Left renal pelvis (tissue), 4 donors: ENCODE results near the gene NCOA5. TPM values are rescaled to one million over a fixed set of nuclear protein-coding genes. Genes with fewer than 3 reads are reported as not detected.

Experiments used
- DNase-seq, 4 donors: peaks; one replicate each; pipeline ENCODE4 v3.0.0-alpha.2; 2013; ENCODE audit warnings: low read depth in 4 of 4, low spot score in 3 of 4
- polyA plus RNA-seq, 4 donors: library from polyadenylated mRNA; unstranded; fragments of 120-200 nt; gene quantifications; one replicate each; pipeline ENCODE4 v1.2.1, GENCODE V29; 2013; ENCODE audit not compliant: insufficient read length in 4 of 4

Gene NCOA5
- polyA plus RNA-seq, result 10 to 100 TPM; 47.0 to 59.8 (median 58.5) TPM

DNA sequence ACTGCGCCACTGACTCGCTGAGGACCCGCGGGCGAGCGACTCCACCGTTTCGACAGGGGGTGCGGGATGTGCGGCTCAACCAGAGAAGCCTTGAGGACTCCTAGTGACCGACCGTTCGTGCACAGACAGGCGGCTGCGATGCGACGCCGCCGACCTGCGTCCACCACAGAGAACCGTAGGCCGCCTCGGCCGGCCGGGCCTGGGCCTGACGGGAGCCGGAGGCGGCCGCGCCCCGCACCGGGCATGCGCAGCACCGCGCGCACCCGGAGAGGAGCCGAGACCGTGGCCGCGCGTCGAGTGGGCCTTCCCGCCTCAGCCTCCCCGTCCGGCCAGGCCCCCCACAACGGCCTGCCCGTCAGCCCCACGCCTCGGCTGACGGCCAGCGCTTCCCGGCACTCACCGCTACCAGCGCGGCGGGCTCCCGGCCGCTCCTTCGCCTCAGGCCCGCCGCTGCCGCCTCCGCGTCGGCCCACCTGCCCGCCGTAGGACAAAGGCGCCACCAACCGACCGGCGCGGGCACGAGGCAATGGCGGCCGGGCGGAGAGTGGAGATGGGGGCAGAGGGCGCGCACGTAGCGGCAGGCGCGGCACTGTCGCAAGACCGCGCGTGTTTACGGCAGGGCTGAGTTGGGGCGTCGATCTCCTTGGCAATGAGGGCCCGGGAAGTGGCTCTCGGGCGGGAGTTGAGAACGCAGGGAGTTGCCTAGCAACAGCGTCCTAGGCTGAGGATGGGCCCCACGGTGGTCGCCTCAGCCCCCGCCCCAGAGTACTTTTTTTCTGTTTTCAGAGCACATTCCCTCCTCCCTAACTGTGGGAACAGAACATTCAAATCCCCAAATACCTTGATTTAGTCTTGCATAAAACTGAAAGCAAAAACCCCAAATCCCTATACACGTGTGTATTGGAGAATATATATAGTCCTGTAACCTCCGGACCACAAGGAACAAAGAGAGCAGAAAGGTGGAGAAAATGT lies at the start of gene NCOA5:
Gene NCOA5 (minus strand): TSS at position 546 of the 972 bp plus-strand sequence. CDS start 10,538 bp downstream, outside the sequence.
- peak; percentile 87 to 89 (median 88) for DNase-seq

DNA sequence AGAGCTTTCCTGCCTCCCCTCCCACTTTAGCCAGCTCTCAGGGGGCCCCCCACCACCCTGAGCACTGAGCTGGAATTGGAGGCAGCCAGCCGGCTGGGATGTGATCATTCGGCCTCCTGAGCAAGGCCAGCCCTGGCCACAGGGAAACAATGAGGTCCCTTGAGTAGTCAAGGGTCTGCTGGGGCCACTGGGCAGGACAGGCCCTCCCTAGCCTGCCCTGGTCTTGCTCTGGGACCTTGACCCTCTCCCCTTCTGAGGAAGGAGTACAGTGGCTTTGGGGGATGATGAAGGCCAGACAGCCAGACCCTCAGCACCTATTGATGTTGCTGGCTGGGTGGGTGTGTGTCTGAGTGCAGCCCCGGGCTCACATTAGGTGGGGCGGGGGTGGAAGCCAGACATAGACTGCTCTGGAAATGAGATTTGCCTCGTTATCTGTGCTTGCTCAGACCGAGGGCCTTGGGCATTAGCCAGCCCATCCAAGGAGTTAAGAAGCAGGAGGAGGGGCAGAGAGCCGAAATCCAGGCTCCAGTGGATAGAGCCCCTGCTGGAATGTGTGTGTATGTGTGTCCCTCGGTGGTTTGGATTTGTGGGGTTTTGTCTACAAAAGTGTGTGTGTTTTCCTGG lies 49.6 kb upstream of the NCOA5 start:
- DNase-seq, result no peak

DNA sequence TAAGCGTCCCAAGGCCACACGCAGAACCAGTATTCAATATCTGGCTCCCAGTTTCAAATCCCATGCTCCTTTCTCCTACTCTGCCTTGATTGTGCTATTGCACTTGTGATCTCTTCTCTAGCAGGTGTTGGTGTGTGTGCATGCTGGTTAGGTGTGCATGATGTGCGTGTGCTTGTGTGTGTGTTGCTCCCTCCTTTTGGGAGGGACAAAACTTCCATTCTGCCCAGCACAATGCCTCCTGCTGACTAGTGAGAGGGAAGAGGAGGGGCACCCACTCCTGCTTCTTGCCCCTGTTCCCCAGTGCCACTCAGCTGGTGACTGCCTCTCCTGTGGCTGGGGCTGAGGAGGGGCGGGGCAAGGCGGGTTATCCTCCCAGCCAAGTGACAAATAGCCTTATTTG lies 48.1 kb upstream of the NCOA5 start:
- DNase-seq, result no peak

DNA sequence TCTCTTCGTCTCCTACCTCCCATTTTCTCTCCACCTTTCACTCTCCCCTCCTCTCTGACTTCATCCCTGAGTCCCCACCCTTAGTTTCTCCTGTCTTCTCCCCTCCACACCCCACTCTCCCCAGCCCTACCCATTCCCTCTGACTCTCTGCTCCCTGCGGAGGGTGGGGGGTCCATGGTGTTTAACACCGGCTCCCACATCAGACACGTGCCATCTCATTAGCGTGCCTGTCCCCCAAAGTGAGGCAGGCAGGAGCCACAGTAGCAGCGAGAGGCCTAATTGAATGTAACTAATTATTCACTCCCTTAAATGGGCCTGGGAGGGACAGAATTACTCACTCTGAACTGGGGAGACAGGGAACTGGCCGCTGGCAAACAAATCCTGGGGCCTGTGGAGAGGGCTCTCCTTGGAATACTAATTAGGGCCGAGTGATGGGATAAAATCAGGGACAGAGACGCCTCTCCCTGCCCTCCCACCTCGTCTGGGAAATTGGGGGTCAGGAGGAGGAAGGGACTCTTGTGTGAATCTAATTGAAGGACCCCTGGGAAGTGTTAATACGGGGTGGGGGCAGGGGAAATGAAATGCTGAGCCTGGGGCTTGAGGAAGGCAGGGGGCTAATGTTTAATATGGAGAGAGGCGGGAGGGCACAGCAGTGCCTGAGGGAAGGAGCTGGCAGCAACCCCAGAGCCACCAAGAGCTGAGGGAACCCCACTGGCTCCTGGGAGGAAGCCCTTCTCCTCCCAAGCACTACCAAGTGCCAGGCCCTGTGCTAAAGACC lies 46.3 kb upstream of the NCOA5 start:
- DNase-seq, result no peak

DNA sequence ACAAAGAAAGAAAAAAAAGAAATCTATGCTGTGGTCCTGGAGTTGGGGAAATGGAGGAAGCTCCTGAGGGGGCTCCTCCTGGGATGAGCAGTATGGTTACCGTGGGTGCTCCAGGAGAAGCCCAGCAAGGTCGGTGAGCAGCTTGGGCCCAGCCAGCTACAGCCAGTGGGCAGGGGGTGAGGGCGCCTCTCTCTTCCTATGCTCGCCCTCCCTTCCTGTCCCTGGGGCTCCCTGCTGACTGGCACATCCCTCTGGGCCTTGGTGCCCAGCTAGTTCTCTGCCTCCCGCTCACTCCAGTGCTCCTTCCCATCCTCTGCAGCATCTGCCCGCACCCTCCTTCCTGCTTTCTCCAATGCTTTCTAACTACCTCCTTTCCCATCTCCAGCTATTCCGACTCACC lies 45.0 kb upstream of the NCOA5 start:
- no peak for DNase-seq

DNA sequence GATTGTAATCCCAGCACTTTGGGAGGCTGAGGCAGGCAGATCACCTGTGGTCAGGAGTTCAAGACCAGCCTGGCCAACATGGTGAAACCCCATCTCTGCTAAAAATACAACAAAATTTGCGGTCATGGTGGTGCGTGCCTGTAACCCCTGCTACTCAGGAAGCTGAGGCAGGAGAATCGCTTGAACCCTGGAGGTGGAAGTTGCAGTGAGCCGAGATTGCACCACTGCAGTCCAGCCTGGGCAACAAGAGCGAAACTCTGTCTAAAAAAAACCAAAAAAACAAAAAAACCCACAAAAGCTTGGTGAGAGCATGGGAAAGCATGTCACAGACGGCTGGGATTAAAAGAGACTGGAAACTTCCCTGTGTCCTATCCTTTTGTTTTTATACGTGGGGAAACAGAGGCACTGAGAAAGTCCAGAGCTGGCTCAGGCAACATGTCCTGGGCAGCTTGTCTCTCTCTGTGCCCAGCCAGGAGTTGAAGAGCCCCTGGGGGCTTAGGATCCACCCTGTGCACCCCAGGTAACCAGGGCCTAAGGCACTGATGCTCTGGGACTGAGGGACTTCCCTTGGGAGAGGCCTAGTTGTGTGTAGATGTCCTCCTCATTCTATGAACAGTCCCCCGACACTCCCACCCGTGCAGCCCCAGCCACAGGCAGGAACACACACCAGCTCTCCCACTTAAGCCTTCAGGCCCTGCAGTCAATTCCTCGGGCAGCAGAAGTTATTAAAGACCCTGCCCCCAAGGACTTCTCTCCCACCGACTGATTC lies 44.3 kb upstream of the NCOA5 start:
- no peak for DNase-seq

DNA sequence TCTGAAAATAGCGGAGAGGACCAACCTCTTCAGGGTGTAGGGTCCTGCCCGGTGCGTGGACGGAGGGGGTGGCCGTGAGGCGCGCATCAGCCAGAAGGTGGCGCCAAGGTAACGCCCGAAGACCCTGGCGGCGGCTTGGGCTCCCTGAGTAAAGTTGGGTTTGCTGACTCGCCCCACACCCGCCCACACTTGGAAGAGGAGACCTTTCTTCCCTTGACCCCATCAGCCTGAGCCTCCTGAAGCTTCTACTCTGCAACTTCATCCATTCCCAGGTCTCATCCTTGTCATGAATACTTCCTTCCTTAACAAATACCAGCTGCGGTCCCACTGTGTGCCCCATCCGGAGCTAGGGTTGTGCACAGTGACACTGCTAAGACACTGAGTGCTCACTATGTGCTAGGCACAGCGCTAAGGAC lies 43.0 kb upstream of the NCOA5 start:
- peak in 2 of 4 donors; percentile 22 to 29 for DNase-seq

DNA sequence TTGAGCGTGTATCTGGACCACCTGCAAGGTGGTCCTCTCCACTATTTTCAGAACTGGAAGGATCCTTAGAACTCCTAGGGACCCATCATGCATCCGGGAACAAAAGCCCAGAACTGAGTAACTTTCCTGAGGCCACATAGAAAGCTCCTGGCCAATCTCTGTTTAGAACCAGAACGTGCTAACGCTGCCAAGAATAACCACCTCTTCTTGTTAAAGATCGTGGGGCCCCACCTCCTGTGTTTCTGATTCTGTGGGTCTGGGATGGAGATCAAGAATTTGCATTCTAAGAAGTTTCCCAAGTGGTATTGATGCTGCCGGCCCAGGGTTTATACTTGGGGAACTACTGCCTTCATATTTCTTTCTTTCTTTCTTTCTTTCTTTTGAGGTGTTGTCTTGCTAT lies 41.6 kb upstream of the NCOA5 start:
- no peak for DNase-seq

DNA sequence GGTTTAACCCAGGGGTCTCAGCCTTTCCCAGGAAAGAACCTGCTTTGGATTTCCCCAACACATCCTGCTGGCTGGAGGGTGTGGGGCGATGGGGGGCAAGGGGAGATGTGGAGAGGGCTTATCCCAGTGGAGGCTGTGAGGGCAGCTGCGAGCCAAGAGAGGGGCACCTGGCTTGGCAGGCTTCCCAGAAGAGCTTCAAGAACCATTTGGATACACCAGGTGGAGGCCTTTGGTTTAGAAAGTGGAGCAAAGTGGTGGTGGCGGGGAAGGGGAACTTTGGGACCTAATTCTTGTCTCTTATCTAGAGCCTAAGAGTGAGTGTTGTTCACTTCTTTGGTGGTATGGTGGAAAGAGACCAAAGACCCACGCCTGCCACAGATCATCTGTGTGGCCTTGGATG lies 40.8 kb upstream of the NCOA5 start:
- DNase-seq, result no peak

DNA sequence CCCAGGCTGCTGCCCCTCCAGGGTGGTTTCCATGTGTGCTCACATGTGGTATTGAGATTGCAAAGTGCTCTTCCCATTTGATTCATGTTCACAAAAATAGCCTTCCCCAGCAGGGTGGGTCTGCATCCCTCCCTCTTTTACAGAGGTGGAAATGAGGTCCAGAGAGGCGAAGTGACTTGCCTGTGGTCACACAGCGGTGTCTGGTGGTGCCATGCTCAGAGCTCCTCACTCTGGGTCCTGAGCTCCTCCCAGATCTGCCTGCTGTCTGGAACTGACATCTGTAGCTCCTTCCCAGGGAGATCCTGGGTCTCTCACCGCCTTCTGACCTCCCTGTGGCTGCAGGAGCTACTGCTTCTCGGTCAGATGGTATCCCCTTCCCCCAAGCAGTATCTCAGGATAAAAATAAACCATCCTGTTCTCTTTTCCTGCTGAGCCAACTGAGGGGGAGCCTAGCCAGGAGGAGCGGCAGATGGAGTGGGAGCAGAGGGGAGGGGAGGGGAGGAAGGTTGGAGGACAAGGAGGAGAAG lies 40.3 kb upstream of the NCOA5 start:
- DNase-seq, result no peak

DNA sequence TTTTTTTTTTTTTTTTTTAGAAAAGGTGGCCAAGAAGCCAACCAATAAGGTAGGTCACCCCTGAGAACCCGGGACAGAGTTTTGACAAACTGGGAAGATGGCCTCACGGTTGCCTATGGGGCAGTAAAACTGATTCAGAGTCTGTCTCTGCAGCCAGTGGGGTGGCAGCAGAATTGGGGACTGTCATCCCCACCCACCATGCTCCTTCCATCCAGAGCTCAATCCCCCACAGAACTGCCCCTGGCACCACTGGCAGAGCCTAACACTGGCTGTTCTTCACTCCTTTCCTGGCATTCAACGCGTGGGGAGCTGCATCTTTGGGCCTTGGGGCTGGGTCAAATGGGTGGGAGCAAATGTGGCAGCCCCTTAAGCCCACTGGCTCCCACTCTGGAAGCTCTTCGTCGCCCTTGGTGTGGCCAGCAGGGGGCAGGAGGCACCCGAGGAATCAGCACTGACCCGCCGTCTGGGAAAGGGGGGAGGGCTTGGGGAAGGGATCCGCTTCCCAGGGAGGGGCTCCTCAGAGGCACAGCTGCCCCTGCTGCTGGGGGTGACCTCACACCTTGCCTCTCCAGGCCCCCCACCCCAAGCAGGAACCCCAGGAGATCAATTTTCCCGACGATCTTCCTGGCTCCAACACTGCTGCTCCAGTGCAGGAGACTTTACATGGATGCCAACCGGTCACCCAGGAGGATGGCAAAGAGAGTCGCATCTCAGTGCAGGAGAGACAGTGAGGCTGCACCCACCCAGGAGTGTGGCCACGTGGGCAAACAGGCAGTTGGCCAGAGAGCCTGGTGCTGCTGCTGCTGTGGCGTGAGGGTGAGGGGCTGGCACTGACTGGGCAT lies 38.8 kb upstream of the NCOA5 start:
- no peak for DNase-seq

DNA sequence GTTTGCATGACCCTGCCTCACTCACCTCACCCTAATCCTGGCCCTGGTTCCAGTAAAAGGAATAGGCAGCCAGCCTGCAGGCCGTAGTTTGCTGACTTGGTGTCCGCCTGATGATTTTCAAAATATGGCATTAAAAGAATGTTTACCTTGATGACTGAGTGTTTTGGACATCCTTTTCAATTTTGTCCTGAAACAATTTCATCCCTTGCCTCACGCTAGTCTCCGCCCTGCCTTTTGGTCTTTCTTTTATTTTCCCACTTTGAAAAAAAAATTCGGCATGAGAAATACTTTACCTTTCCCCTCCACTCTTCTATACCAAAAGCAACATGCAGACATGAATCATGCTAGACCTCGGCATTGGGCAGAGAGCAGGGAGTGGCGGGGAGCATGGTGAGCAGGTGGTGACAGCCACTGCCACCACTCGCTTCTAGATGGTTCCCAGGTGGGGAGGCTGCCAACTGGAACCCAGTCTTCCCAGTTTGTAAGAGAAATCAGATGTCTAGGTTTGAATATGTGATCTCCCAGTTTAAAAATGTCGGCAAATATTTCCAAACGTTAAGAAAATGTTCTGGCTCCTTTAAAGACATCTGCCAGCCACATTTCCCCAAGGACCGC lies 37.7 kb upstream of the NCOA5 start:
- no peak for DNase-seq

DNA sequence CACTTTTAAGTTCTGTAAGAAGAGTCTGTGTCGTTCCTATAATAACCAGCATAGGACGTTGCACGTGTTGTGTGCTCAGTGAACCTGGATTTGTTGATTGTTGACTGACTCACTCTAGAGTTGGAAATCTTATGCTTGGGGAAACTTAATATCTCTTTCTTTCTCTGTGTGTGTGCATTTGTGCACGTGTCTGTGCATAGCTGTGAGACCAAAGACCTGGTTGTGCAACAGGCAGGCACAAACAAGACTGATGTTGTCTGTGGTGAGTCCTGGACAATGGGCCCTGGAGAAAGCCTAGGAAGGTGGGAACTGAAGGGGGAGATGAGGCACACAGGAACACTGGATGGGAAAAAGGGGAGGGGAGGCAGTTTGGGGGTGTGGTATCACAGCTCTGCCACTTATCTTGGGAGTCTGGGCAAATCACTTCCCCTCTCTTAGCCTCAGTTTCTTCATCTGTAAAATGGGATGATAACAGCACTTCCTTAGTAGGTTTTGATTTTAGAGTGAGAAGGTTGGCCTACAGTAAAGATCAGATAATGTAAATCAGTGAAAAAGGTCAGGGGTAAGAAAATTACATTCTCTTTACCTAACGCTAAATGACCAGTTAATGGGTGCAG lies 36.8 kb upstream of the NCOA5 start:
- DNase-seq, result no peak

DNA sequence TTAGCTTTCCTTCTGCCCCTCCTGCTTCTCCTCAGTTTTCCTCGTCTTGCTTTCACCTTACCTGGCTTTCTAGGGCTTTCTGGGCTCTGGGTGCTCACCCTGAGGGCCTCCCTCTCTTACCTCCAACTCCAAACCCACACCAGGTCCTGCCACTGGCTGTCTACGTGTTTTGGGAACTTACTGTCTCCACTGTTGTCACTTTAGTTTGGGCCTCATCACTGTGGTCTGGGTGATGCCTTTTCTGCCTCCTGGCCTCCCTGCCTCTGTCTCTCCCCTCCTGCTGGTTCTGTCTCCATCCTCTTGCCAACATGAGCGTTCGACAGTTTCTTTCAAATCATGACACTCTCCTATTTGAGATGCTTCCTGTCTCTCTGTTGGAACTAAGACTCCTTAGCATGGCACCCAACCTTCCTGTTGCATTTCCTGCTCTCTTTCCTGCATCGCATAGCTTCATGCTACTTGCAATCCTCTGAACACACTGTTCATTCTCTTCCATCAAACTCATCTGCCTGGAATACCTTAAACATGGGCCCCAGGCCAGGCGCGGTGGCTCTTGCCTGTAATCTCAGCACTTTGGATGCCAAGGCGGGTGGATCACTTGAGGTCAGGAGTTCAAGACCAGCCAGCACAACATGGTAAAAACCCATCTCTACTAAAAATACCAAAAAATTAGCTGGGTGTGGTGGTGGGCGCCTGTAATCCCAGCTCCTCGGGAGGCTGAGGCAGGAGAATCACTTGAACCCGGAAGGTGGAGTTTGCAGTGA lies 33.9 kb upstream of the NCOA5 start:
- no peak for DNase-seq

DNA sequence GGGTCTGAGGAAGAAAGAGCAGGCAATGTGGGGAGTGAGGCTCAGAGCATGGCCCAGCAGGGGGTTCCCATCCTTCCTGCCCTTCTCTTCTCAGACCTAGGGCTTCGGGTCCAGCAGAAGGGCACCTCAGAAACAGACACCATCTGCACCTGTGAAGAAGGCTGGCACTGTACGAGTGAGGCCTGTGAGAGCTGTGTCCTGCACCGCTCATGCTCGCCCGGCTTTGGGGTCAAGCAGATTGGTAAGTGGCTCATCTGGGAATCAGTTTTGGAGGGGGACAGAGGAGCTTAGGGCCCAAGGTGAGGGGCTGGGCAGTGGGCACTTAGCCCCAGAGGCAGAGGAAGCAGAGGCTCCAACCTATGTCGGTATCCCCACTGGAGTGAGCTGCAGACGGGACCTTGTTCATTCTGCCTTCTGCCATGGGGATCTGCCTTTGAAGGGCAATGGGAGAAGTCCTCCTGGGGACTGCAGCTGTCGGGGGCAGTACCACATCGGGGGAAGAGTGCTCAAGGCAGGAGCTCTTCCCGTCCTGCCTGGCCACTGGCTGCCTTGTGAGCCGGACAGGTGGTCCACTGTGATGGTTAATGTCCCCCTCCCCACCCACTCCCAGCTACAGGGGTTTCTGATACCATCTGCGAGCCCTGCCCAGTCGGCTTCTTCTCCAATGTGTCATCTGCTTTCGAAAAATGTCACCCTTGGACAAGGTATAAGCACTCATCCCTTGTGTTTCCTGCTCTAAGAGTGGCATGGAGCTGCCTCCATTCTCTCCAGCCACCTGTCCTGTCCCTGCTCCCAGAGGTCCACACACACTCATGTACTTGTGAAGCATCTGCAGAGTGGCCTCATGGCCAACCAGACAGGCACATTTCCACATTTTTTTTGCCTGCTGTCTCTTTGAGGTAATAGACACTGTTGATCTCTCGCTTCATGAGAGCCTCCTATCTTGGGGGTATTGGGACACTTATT lies 33.0 kb upstream of the NCOA5 start:
- no peak for DNase-seq

DNA sequence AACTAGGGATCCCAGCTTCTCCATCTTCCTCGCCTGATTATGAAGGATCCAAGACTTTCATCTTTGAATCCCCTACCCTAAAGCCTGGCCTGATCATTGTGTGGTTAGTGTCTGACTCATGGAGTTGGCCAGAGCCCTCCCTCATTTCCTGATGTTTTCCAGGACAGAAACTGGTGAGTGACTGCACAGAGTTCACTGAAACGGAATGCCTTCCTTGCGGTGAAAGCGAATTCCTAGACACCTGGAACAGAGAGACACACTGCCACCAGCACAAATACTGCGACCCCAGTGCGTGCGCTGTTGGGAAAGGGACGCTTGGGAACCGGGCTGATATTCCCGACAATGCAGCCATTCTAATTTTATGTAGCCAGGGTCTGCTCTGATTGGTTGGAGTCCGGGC lies 32.3 kb upstream of the NCOA5 start:
- DNase-seq, result no peak
